GM10266 (cell line): ENCODE measurements around the gene PKD2L2.
"Not testable (repeated sequence)": the region's sequence is repeated elsewhere in the genome, so short reads cannot be mapped to it uniquely, and the experiment has no call there.

Experiments used
- DNase-seq: peaks from one replicate; pipeline ENCODE4 v3.0.0; 2012; ENCODE audit errors: extremely low spot score
- TF ChIP-seq, protein P1 (sequence below): IDR thresholded peaks from 2 replicates; pipeline ENCODE4 v1.5.1; 2012; ENCODE audit warnings: mild to moderate bottlenecking, low read depth; ENCODE audit not compliant: control insufficient read depth, insufficient read depth; ENCODE audit errors: missing control alignments

The PKD2L2 gene

DNA sequence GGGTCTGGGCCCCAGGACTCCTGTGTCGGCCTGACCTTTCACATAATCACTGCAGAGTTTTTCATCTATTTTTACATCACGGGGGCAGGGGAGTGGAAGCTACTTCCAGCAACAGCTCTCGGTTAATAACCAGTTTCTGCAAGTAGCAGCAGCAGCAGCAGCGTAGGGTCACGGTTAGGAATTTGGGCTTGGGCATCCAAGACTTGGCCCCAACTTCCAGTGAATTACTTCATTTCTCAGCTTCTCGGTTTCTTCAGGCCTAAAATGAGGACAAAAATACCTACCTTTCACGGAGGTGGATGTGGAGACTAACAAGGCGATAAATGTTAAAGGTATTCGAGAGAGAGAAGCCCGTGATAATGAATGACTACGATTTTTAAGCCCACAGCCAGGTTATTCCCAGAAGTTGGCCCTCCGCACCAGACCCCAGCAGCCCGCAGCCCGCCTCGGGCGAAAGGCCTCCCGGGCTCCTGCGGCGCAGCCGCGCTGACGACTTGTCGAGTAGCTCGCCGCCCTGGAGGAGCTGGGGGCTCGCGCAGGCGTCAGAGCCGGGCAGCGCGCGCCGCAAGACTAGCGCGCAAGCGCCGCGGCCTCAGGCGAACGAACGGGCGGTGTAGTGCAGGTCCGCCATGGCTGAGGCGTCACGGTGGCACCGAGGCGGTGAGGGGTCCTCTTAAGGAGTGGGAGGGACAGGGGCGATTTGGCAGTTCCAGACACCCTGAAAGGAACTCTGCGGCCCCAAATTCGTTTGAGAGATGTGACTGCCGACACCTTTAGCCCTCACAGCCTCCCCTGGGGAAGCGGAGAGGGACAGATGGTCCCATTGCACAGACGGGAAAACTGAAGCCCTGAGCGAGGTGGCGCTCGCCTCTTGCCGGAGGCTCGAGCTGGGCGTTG, at the start of gene PKD2L2:
TSS of gene PKD2L2 (plus strand) at position 595 of the 897 bp plus-strand sequence. CDS start at position 630, 35 bp downstream.
- TF ChIP-seq, protein P1, sequence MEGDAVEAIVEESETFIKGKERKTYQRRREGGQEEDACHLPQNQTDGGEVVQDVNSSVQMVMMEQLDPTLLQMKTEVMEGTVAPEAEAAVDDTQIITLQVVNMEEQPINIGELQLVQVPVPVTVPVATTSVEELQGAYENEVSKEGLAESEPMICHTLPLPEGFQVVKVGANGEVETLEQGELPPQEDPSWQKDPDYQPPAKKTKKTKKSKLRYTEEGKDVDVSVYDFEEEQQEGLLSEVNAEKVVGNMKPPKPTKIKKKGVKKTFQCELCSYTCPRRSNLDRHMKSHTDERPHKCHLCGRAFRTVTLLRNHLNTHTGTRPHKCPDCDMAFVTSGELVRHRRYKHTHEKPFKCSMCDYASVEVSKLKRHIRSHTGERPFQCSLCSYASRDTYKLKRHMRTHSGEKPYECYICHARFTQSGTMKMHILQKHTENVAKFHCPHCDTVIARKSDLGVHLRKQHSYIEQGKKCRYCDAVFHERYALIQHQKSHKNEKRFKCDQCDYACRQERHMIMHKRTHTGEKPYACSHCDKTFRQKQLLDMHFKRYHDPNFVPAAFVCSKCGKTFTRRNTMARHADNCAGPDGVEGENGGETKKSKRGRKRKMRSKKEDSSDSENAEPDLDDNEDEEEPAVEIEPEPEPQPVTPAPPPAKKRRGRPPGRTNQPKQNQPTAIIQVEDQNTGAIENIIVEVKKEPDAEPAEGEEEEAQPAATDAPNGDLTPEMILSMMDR: no peak
- peak; percentile 63 for DNase-seq

DNA sequence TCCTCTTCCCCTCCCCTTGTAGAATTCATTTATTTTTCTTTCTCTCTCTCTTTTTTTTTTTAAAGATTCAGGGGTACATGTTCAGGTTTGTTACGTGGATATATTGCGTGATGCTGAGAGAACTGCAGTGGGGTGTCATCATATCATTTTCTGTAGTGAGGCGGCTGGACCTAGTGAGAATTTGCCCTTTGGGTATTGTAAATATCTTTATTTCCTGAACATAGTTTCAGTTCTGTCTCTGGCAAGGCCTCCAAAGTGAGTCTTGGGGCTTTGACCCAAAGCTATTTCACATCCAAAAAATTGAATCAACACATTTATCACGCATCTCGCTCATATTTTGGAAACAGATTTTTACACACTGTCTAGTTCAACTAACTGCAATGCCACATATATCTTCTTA, 47.0 kb upstream of the PKD2L2 start:
- DNase-seq: no peak
- TF ChIP-seq, protein P1: no peak

DNA sequence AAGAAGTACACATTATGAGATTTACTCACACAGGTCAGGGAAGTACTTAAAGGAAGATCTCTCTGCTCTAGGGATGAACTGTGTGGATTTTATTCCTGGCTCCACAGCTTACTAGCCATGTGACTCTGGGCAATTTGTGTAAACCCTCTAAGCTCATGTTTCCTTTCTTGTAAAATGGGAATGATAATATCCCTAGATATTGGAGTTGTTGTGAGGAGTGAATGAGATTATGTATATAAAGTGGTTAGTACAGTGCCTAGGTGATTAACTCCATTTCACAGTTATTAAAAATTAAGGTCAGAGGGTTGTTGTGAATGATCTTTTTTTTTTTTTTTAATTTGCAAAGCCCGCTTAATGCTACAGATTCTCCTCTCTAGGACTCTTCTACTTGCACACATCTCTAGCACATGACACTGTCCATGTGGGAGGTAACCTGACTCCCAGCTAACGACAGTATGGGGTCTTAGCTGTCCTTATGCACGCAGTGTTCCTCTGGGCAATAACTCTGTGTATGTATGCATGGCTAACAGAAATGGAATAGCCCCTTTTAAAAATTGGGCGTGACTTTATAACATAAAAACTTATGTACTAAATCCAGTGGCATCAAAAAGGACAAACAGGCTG, 45.5 kb upstream of the PKD2L2 start:
- TF ChIP-seq, protein P1: no peak
- no peak for DNase-seq

DNA sequence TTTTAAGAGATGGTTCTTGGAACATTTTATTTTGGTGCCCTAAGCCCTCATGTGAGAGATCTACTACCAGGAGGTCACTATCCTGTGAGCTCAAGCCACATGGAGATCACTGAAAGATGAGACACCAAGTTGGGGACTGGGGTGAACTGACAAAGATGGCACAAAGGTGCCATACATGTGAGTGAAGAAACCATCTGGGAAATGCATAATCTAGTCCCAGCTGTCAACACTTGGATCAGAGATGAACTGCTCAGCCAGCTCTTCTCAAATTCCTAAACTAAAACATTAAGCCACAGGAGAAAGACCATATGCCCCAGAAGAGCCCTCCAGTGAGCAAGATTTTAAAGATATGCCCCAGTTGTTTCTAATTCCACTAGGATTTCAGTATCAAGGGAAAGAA, 43.8 kb upstream of the PKD2L2 start:
- no peak for DNase-seq
- TF ChIP-seq, protein P1: no peak

DNA sequence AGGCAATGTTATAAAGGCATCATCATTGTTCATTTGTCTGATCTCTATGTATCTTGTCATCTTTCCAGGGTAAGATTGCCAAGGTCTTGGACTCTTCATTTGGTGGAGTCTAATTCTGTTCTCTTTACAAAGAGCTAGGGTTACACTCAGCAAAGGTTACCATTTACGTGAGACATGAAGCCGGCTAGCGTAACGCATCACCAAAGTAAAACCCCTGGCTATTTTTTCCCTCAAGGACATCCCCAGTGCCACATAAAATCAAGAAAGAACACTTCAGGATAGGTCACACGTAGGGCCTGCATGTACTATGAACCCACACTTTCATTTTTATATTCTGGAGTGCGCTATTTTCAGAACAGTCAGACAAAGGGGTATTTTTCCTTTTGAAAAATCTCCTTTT, 41.6 kb upstream of the PKD2L2 start:
- TF ChIP-seq, protein P1: no peak
- DNase-seq: peak; percentile 18

DNA sequence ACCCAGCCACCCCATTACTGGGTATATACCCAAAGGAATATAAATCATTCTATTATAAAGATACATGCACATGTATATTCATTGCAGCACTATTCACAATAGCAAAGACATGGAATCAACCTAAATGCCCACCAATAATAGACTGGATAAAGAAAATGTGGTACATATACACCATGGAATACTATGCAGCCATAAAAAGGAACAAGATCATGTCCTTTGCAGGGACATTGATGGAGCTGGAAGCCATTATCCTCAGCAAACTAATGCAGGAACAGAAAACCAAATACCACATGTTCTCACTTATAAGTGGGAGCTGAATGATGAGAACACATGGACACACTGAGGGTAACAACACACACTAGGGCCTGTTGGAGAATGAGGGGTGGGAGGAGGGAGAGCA, 36.1 kb upstream of the PKD2L2 start:
- not testable (repeated sequence) for DNase-seq

DNA sequence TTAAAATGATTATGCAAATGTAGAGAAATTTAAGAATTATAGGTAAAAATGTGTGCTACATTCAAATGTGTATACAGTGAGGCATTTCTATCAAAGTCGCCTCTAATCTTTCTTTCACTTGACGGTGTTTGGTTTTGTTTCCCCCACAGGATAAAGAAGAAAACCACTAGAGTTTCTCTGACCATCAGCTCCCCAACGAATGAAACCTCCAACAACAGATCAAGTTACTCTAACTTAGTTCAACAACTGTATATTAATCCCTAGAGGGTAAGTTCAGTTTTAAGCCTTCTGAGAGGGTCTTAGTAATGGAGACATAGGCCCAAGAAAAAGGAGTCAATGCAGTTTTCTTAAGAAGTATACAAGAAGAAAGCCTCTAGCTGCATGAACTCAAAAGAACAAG, 33.1 kb upstream of the PKD2L2 start:
- DNase-seq: no peak
- TF ChIP-seq, protein P1: no peak
